HG03520 (cell line): Measurements from ENCODE around the gene CTSL.

Experiments used
- ATAC-seq: cut with Tn5 transposase; IDR thresholded peaks from one replicate; pipeline ENCODE4 v1.9.1; 2021; ENCODE audit warnings: mild to moderate bottlenecking, moderate library complexity; ENCODE audit not compliant: unreplicated experiment

Gene CTSL

GRCh38 chr9:87699835-87700234 lies 26.1 kb upstream of the CTSL start:
- ATAC-seq: no peak

- no peak for ATAC-seq
These were observed 24.4 kb upstream of the CTSL start for GRCh38 chr9:87701491-87701890.

GRCh38 chr9:87701931-87702421 lies 23.9 kb upstream of the CTSL start:
- no peak for ATAC-seq

GRCh38 chr9:87702921-87703320 lies 23.0 kb upstream of the CTSL start:
- no peak for ATAC-seq

GRCh38 chr9:87703636-87704276 lies 22.2 kb upstream of the CTSL start:
- ATAC-seq: no peak

GRCh38 chr9:87704342-87704741 lies 21.6 kb upstream of the CTSL start:
- no peak for ATAC-seq

- no peak for ATAC-seq
These were observed 19.7 kb upstream of the CTSL start for GRCh38 chr9:87706066-87706739.

GRCh38 chr9:87707805-87708506 lies 18.0 kb upstream of the CTSL start:
- ATAC-seq: no peak

GRCh38 chr9:87708546-87708945 lies 17.4 kb upstream of the CTSL start:
- ATAC-seq: no peak

GRCh38 chr9:87708986-87709728 lies 16.8 kb upstream of the CTSL start:
- no peak for ATAC-seq

GRCh38 chr9:87710443-87710842 lies 15.5 kb upstream of the CTSL start:
- ATAC-seq: no peak

GRCh38 chr9:87711857-87712800 lies 13.8 kb upstream of the CTSL start:
- no peak for ATAC-seq

- no peak for ATAC-seq
These were observed 13.1 kb upstream of the CTSL start for GRCh38 chr9:87712801-87713277.

- no peak for ATAC-seq
These were observed 12.5 kb upstream of the CTSL start for GRCh38 chr9:87713278-87713987.

- ATAC-seq: no peak
These were observed 12.0 kb upstream of the CTSL start for GRCh38 chr9:87713988-87714330.

- no peak for ATAC-seq
These were observed 11.1 kb upstream of the CTSL start for GRCh38 chr9:87714819-87715218.

GRCh38 chr9:87716141-87716540 lies 9.8 kb upstream of the CTSL start:
- ATAC-seq: no peak

GRCh38 chr9:87717456-87717855 lies 8.5 kb upstream of the CTSL start:
- no peak for ATAC-seq

- no peak for ATAC-seq
These were observed 7.7 kb upstream of the CTSL start for GRCh38 chr9:87718231-87718630.
